Epidermal melanocyte (primary cell): ENCODE measurements around the gene NEUROG1.

Experiments
- DNase-seq: peaks from one replicate; pipeline ENCODE4 v3.0.0; 2011; ENCODE audit warnings: low spot score; ENCODE audit not compliant: insufficient read length

Gene NEUROG1, protein sequence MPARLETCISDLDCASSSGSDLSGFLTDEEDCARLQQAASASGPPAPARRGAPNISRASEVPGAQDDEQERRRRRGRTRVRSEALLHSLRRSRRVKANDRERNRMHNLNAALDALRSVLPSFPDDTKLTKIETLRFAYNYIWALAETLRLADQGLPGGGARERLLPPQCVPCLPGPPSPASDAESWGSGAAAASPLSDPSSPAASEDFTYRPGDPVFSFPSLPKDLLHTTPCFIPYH

DNA sequence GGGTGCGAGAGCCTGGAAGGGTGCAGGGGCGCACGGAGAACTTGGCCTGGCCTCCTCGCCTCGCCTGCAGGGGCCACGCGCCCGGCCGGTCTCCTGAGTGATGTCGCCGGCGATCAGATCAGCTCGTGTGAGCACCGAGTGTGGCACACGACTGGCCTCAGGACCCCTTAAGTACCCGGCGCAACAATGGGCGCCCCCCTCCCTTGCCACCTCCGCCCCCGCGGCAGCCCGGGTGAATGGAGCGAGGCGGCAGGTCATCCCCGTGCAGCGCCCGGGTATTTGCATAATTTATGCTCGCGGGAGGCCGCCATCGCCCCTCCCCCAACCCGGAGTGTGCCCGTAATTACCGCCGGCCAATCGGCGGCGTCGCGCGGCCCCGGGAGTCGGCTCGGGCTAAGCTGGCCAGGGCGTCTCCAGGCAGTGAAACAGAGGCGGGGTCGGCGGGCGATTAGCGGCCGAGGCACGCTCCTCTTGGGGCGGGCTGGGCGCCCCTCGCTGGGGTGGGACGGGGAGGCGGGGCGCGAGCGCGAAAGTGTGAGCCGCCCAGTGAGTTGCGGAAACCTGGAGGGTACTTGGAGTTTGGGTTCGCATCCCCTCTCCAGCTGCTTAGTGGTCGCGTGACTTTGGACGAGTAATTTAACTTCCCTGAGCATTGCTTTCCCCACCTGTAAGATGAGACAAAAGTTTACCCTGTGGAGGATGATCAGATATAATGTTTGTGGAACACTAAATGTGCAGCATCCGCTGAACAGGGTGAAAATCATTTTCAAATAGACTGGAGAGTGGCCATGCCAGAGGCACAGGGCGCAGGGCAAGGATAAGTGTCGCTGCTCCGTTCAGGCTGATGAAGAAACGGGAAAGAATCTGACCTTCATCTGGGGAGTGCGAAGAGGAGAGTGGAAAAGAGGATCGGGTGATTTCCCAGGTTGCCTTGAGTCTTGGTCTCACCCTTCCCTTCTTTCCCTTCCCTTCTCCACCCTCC, at the start of gene NEUROG1:
NEUROG1 (minus strand) TSS at position 145 of the 982 bp plus-strand sequence. CDS start 274 bp downstream, outside the sequence.
- DNase-seq = no peak

DNA sequence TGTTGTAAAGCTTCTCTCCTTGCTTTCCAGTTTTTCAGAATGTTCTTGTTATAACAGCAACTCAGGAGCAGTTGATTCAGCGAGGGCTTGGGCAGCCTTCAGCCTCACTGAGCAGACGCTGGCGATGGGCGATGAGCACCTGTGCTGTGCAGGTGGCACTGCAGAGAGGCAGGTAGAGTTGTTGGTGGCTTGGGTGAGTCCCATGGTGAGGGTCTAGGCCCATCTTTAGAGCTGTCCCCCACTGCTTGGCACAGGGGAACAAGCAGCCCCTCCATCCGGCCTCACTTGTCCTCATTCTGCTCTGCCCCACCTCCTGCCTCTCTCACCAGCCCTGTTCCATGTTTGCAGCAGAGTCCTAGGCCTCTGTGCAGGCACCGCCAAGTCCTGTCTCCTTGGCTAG, 49.2 kb upstream of the NEUROG1 start:
- no peak for DNase-seq

DNA sequence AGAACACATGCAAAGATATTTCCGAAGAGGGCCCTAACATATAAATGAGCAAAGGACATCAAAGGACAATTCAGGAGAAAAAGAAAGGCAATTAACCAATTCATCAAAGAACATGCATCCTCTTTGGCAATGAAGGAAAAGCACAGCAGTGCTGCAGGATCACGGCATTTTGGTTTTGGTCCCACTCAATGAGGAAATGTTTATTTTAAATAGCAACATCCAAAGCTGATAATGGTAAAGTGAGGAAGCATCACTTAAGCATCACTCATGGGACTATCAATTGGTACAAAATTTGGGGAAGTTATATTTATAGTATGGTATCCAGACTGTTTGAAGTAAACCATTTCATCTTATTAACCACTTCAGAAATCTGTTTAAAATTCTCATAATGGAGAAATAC, 48.5 kb upstream of the NEUROG1 start:
- no peak for DNase-seq

DNA sequence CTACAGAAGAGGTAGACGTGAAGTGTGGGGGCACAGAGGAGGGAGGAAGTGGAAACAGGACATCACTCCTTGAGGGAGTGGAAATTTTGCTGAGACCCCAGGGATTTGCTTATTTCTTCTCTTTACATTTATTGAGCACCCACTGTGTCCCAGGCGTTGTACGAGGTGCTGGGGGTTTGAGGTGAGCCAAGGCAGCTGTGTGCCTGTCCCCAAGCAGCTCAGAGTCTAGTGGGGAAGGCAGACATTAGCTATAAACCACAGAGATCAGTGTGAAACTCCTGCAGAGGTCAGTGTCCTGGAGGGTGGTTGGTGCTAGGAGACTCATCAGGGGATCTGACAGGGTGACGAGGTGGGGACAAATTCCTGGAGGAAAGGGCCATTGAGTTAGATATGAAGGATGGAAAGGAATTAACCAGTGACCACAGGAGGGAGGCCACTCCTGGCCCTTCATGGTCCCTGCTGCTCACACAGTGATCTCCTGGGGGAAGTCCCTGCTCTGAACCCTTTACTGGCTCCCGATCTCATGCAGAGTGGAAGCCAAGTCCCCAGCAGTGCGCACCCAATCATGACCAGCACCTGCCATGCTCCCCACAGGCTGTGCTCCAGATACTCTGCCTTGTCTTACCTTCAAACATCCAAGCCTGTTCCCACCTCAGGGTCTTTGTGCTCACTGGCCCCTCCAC, 46.5 kb upstream of the NEUROG1 start:
- DNase-seq = no peak

DNA sequence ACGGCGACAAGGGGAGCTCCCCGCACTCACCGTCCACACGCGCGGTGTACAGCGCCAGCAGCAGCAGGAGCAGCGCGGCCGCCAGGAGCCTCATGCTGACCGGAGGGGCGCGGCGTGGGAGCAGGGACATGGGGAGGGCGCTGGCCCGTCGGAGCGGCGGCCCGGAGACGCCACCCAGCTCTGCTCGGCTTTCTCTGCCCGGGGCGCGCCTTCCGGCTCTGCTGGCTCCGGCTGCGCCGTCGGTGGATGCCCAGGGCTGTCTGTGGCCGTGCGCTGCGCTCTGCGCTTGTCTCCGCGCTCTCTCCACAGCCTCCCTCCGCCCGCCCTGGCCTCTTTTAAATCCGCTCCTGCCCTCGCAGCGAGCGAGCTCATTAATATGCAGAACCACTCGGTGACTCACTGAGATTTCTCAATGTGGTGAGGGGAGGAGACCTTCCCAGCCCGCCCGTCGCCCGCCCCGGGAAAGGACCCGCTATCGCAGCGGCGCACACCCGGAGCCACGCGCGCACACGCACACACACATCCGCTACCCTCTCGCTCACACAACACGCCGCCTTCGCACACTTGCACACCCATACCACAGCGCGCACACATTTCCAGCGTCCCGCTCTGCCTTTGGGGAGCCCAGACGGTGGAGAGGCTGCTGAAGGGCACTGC, 43.0 kb upstream of the NEUROG1 start, which contains the start of gene CXCL14:
CXCL14 (minus strand) TSS at position 307 of the 657 bp plus-strand sequence; CDS start at position 94, 213 bp downstream.
- DNase-seq = no peak

DNA sequence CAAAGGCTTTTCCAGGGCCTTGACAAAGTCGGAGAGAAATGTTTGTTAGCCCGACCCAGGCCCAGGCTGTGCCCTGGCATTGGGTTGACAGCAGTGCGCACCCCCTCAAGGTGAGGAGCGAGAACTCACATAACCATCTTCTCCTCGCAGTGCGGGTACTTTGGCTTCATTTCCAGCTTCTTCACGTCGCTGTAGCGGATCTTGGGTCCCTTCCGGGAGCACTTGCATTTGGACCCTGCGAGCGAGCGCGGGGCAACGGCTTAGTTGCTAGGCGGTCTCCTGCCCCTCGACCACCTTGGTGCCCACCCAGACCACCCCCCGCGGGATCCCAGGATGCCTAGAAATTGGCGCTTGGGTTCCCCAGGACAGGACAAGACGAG, 42.5 kb upstream of the NEUROG1 start:
- DNase-seq = no peak

DNA sequence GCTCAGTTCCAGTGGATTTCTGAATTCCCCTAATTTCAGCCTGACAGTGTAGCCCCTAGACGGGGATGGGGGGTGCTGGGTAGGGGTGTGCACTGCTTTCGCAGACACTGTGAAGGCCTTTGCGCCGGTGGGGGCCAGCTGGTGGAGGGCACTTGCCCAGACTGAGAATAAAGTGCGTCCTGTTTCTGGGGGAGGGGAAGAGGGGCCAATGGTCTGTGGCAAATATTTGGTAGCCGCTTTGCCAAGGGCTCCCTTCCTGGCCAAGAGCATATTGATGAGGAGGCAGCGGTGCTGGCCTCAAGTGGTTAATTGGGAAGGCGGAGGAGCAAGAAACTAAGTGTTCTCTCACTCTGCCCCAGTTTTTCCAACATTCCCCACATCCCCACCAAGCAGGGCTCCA, 41.7 kb upstream of the NEUROG1 start:
- no peak for DNase-seq

DNA sequence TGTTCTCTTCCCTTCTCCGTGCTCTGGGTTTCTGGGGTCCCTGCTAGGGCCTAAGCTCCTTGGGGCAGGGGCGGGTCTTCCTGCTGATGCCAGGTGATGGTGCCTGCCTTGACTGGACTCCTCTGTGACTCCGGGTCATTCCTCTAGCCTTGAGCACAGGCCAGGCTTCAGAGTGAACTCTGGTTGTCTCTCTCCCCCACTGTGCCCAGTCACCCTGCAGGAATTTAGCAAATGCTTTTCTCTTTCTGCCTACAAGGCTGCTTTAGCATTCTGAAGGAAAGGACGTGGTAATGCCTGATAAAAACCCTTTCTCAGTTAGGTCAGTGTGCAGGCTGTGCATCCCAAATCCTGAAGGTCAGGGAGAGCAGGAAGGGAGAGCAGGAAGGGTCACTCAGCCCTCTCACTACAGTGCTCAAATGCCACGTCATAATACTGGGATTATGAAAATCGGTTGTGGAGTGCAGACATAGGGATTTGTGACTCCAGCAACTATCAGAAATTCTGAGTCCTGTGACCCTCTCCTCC, 40.4 kb upstream of the NEUROG1 start:
- DNase-seq = no peak

DNA sequence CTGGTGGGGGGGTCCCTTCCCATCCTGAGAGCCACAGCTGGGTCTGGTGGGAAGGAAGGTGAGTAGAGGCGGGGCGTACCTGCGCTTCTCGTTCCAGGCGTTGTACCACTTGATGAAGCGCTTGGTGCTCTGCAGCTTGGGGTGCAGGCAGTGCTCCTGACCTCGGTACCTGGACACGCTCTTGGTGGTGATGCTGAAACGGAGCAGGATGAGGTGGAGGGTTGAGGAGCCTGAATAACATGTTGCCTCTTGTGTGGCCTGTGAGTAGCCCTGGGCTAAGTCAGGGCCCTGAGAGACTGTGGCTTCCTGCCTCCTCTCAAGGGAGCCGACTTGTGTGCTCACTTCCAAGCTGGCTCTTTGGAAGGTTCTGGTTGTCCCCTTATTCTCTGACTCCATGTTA, 38.7 kb upstream of the NEUROG1 start:
- no peak for DNase-seq

DNA sequence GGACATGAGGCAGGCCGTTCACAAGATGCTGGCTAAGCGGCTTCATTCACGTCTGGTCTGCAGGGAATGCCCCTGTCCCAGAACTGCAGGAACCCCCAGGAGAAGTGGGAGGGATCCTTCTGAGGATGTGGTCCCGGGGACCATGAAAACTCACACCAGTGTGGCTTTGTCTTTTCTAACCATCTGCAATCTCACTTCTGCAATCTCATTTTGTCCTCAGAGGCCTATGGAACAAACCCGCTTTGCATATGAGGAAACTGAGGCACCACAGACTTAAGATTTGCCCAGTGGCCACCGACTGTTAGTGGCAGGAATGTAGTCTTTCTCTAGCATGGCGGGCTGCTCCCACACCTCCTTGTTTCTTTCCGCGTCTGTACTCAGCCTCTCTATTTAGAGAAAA, 36.1 kb upstream of the NEUROG1 start:
- DNase-seq = no peak

DNA sequence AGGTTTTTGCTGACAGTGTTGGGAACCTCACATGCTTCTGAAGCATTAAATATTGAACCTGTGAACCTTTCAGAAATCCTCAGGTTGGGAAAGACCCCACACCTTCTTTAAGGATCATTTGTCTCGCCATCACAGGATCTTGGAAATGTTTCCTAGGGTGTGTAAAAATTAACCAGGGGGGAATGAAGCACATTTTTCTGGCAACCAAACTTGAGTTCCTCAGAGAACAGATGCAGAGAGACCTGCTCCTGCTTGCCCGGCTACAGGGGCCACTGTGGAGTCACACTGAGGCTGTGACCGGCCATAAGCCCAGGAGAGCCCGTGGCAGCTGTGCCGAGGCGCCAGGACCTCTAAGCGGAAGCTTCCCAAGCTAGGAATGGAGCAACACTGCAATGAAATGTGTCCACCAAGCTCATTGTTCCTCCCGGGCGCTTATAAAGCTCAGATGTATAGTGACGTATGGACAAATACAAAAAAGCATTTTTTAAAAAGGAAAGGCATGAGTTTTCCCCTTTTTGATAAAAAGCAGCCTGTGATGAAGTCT, 35.4 kb upstream of the NEUROG1 start:
- DNase-seq = no peak

DNA sequence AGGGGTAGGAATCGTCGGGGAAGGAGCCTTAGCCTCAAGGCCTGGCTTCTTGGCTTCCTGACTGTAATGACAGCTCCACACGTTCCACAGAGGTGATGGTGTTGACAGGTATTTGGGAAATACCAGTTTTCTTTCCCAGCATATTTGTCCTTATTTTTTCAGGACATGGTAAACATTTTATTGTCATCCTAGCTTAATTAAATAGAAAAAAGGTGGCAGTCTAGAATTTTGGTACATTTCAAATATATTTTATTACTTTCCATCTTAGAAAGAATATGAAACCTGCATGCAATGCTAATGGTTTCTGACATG, 34.6 kb upstream of the NEUROG1 start:
- DNase-seq = no peak

DNA sequence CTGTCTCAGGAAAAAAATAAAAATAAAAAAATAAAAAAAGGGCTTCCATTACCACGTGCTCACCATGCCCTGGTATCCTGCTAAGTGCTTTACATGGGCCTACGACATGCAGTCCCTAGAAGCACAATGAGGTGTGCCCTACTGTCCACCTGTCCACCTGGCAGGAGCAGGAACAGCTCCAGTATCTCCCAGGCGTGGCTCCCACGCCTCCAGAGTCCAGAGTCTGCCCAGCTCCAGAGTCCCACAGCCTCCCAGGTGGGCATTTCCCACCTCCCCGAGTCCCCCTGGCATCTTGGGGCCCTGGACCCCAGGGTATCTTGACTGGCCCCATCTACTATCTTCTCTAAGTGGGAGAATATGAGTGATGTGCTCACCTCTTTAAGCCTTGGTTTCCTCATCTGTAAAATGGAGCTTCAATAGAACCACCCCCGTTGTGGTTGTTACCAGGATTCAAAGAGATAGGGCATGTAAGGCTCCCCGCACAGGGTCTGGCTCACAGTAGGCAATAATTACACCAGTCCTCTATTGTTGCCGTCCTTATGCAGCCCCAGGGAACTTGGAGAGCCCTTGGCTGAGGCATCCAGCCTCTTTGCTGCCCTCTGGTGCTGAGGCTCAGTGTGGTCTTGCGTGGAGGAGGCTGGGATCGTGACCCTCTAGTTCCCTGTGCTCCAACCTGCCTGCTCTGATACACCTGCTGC, 34.1 kb upstream of the NEUROG1 start:
- no peak for DNase-seq

DNA sequence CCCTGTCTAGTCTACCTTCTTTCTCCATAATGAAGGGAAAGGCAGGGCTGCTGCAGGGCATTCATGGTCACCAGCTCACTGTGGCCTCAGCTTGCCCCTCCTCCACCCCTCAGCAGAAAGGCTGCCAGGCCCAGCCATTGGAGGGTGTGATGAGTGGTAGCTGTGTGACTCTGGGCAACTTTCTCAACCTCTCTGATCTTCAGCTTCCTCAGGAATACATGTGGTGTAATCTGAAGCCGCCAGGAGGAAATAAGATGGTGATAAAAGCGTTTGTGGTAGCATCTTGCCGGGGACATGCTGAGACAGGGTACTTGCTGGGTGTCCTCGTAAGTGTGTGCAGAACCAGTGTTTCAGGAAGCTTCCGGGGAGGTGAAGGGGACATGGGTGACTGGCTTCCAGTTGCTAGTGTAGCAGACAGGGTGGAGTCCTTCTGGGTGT, 33.2 kb upstream of the NEUROG1 start:
- DNase-seq = no peak

DNA sequence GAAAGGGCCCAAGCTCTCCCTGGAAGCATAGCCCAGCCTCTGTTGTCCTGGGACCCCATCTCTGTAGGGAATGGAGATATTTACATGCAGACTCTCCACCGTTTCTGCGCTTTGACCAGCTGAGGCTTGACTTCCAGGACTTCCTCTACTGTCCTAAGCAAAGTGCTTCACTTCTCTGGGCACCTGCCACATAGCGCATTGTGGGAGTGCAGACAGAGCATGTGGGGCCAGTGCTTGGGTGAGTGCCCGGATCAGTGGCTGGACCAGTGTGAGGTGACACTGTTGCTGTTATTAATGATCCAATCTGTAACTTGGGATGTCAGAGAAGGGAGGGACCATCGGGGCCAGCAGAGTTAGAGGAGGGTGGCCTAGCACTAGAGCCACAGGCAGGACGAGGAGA, 32.5 kb upstream of the NEUROG1 start:
- DNase-seq = no peak

DNA sequence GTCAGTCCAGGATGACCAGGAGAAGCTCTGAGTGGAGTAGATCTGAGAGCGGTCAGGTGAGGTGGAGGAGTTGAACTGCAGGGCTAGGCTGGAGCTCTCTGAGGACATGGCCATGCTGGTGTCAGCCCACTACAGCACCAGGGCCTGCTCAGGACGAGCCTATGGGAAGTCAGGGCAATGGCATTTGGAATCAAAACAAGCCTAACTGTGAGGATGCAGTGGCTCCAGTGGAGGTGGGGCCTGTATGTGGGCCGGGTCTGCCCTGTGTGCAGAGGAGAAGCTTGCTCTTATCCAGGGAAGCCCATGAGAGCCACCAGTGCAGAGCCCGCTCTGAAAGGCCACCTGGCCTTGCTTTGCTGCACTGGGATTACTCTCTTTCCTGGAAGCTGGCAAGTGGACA, 31.9 kb upstream of the NEUROG1 start:
- DNase-seq = no peak

DNA sequence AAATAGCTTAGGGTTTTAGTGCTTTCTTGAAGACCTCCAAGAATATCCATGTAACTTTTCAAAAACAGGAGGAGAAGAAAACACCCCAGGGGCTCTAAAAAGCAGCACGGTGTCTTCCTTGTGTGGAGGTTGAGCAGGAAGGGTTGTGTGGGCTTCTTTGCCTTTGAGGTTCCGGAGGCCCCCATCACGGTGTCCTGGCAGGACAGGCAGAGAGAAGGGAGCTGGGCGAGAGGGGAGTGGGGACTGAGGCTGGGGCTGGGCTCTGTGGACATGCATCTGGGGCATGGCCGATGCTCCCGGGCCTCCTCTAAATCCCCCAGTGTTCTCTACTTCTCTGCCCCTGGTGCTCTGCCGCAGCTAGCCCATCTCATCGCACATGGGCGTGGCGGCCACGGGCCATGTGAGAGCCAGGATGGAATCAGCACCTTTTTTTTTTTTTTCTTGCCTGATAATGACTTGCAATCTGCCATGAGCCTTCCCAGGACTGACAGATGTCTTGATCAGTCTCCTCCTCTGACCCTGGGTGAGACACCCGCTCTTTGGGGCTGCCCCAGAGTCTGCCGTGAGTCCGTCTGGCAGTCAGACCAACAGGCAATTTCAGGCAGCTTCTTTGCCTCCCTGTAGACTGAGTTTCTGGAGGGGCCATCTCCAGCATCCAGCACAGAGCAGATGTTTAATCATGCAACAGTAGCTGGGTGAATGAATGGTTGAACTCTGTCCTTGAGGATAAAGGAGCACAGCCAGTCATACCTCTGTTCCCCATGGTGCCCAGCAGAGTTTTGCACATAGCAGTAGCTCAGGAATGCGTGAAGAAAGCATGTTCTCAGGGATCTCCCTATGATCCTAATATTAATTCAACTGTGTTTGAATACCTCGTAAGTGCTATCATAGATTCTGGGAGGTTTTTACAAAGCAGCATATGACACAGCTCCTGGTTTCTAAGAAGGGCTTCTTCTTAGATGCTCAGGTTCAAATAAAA, 30.9 kb upstream of the NEUROG1 start:
- DNase-seq = no peak

DNA sequence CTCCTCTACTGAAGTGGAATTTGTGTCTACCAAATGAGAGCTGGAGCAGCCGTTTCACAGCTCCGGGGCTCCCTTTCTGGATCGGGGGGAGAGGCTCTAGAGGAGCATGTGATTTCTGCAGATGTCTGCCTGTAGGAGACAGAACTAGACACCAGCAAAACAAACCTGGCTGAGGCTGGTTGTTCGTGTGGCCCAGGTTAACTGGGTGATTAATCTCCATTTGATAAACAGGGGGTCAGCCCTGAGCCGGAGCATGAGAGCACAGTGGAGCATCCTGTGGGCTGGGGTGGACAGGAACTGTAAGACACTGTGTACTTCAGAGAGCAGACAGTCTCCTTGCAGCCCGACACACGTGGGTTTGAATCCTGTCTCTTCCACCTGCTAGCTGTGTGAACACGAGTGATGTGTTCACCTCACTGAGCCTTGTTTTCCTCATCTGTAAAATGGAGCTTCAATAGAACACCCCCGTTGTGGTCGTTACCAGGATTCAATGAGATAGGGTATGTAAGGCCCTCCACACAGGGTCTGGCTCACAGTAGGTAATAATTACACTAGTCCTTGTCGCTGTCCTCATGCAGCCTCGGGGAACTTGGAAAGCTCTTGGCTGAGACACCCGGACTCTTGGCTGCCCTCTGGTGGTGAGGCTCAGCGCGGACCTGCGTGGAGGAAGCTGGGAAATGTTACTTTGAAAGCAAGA, 30.1 kb upstream of the NEUROG1 start:
- no peak for DNase-seq

DNA sequence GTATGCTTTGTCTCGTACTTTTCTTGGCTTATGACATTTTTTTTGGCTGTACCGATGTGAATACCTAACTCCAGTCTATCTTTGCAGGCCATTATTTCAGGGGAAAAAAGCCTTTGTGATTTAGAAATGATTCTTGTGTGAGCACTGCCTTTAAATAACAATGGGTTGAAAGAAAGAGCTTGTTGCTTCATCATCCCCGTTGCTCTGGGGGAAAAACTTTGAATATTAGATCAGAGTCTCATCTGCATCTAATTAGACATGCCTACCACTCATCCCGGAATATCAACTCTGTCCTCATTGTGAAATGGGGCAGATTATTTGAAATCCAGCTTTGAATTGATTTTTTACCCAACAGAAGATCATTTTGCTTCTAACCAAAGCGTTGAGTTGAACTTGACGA, 29.5 kb upstream of the NEUROG1 start:
- DNase-seq = no peak
